Measurements from ENCODE around the gene GTPBP4.

The GTPBP4 gene

GRCh38 chr10:980468-981093 is 7.7 kb upstream of the GTPBP4 start:
- Histone ChIP-seq H3K27me3 (ENCODE audit: low read depth, low read length) (no peaks in the 10 kb centered on the region), H3K4me1 (ENCODE audit: low read length) (no peaks in the 10 kb centered on the region), H3K9ac (ENCODE audit: low read length) (no peak overlapping the region), H3K4me2 (ENCODE audit: low read length) (no peak overlapping the region), H3K27ac (ENCODE audit: low read length) (no peak overlapping the region), H3K9me3 (ENCODE audit: insufficient read depth, low read length) (peaks cover 10% of the 10 kb centered on the region; the same call in 1 of the 2 replicates), H4K20me1 (ENCODE audit: insufficient read depth, low read length) (no peaks in the 10 kb centered on the region), H3K79me2 (ENCODE audit: low read length) (no peaks in the 10 kb centered on the region), H3K36me3 (replicated peaks; ENCODE audit: low read depth, low read length) (no peaks in the 10 kb centered on the region), H2AFZ (ENCODE audit: low read depth, low read length) (no peak overlapping the region), H3K4me3 (ENCODE audit: low read length) (no peak overlapping the region)
- TF ChIP-seq, protein P1, sequence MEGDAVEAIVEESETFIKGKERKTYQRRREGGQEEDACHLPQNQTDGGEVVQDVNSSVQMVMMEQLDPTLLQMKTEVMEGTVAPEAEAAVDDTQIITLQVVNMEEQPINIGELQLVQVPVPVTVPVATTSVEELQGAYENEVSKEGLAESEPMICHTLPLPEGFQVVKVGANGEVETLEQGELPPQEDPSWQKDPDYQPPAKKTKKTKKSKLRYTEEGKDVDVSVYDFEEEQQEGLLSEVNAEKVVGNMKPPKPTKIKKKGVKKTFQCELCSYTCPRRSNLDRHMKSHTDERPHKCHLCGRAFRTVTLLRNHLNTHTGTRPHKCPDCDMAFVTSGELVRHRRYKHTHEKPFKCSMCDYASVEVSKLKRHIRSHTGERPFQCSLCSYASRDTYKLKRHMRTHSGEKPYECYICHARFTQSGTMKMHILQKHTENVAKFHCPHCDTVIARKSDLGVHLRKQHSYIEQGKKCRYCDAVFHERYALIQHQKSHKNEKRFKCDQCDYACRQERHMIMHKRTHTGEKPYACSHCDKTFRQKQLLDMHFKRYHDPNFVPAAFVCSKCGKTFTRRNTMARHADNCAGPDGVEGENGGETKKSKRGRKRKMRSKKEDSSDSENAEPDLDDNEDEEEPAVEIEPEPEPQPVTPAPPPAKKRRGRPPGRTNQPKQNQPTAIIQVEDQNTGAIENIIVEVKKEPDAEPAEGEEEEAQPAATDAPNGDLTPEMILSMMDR (IDR thresholded peaks at IDR 0.05; ENCODE audit: low read depth, low read length) = no peak
- TF ChIP-seq EZH2phosphoT487 (IDR thresholded peaks at IDR 0.05; ENCODE audit: low read depth) = no peak

GRCh38 chr10:983401-983800 is 4.8 kb upstream of the GTPBP4 start:
- Histone ChIP-seq H3K9me3 (ENCODE audit: insufficient read depth, low read length) (peaks cover 10% of the 10 kb centered on the region; the same call in 1 of the 2 replicates), H3K36me3 (replicated peaks; ENCODE audit: low read depth, low read length) (no peaks in the 10 kb centered on the region), H3K4me2 (ENCODE audit: low read length) (no peak overlapping the region), H3K4me3 (ENCODE audit: low read length) (no peak overlapping the region), H3K4me1 (ENCODE audit: low read length) (peaks cover 8% of the 10 kb centered on the region), H2AFZ (ENCODE audit: low read depth, low read length) (no peak overlapping the region), H4K20me1 (ENCODE audit: insufficient read depth, low read length) (no peaks in the 10 kb centered on the region), H3K9ac (ENCODE audit: low read length) (no peak overlapping the region), H3K27ac (ENCODE audit: low read length) (no peak overlapping the region), H3K79me2 (ENCODE audit: low read length) (peaks cover 14% of the 10 kb centered on the region), H3K27me3 (ENCODE audit: low read depth, low read length) (no peaks in the 10 kb centered on the region)
- TF ChIP-seq, protein P1 (IDR thresholded peaks at IDR 0.05; ENCODE audit: low read depth, low read length) = no peak
- TF ChIP-seq EZH2phosphoT487 (IDR thresholded peaks at IDR 0.05; ENCODE audit: low read depth) = no peak

- Histone ChIP-seq H3K79me2 (ENCODE audit: low read length) (peaks cover 21% of the 10 kb centered on the region), H3K36me3 (replicated peaks; ENCODE audit: low read depth, low read length) (no peaks in the 10 kb centered on the region), H3K4me1 (ENCODE audit: low read length) (peaks cover 8% of the 10 kb centered on the region), H3K9me3 (ENCODE audit: insufficient read depth, low read length) (peaks cover 4% of the 10 kb centered on the region; the same call in 1 of the 2 replicates), H3K27me3 (ENCODE audit: low read depth, low read length) (no peaks in the 10 kb centered on the region), H3K4me2 (ENCODE audit: low read length) (no peak overlapping the region), H2AFZ (ENCODE audit: low read depth, low read length) (no peak overlapping the region), H4K20me1 (ENCODE audit: insufficient read depth, low read length) (no peaks in the 10 kb centered on the region), H3K9ac (ENCODE audit: low read length) (no peak overlapping the region), H3K4me3 (ENCODE audit: low read length) (no peak overlapping the region), H3K27ac (ENCODE audit: low read length) (no peak overlapping the region)
- TF ChIP-seq, protein P1 (IDR thresholded peaks at IDR 0.05; ENCODE audit: low read depth, low read length) = no peak
- TF ChIP-seq EZH2phosphoT487 (IDR thresholded peaks at IDR 0.05; ENCODE audit: low read depth) = no peak
Observed at GRCh38 chr10:983971-984655, 4.1 kb upstream of the GTPBP4 start.

DNA sequence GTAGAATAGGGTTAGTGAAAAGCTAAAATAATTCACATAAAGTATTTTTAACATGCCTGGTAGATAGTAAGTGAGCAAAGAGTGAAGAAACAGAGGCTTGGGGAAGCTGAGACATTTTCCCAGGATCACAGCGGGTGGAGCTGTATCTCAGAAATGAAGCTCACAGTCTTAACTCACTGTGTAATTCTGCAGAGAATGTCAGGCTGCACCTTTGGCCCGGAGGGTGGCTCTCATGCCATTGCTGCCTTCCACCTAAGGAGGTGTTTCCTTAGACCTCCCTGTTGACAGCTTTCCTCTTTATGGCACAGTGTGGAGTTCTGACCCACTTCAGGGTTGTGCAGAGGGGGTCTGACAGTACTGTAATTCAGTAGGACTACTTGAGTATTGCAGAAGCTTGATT is 2.9 kb upstream of the GTPBP4 start:
- H3K79me2 ChIP-seq (ENCODE audit: low read length) = peaks cover 33% of the 10 kb centered on the region
- H3K4me1 ChIP-seq (ENCODE audit: low read length) = peaks cover 17% of the 10 kb centered on the region
- no peak overlapping the region for H3K9ac ChIP-seq (ENCODE audit: low read length)
- peaks cover 4% of the 10 kb centered on the region for H3K36me3 ChIP-seq (replicated peaks; ENCODE audit: low read depth, low read length)
- no peak for TF ChIP-seq EZH2phosphoT487 (IDR thresholded peaks at IDR 0.05; ENCODE audit: low read depth)
- TF ChIP-seq, protein P1 (IDR thresholded peaks at IDR 0.05; ENCODE audit: low read depth, low read length) = no peak
- no peak overlapping the region for H3K4me3 ChIP-seq (ENCODE audit: low read length)
- H3K9me3 ChIP-seq (ENCODE audit: insufficient read depth, low read length) = no peaks in the 10 kb centered on the region
- H3K27ac ChIP-seq (ENCODE audit: low read length) = no peak overlapping the region
- H2AFZ ChIP-seq (ENCODE audit: low read depth, low read length) = no peak overlapping the region
- no peaks in the 10 kb centered on the region for H3K27me3 ChIP-seq (ENCODE audit: low read depth, low read length)
- H4K20me1 ChIP-seq (ENCODE audit: insufficient read depth, low read length) = no peaks in the 10 kb centered on the region
- H3K4me2 ChIP-seq (ENCODE audit: low read length) = no peak overlapping the region

All from OCI-LY3 (cell line).